NCI-H2171 treated with DMSO at 0.1 percent for 48 hours (cell line): ENCODE data around the gene C4B.
"Not testable (repeated sequence)": the region's sequence is repeated elsewhere in the genome, so short reads cannot be mapped to it uniquely, and the experiment has no call there.

ENCODE experiments used
- DNase-seq: peaks from one replicate; lab custom pipeline; 2025; lab: John Stamatoyannopoulos, UW

Gene C4B

GRCh38 chr6:32014547-32014946 lies at the start of gene C4B:
Gene C4B, plus strand, starts transcription at chr6:32014795. Its CDS starts 51 bp downstream, at chr6:32014846.
- not testable (repeated sequence) for DNase-seq

GRCh38 chr6:31965700-31966099 lies 48.9 kb upstream of the C4B start:
- no peak for DNase-seq

GRCh38 chr6:31966506-31966905 lies 48.1 kb upstream of the C4B start:
- DNase-seq, result no peak

GRCh38 chr6:31966997-31967925 lies 47.3 kb upstream of the C4B start:
- DNase-seq, result no peak

GRCh38 chr6:31967926-31968320 lies 46.7 kb upstream of the C4B start:
- DNase-seq, result no peak

- no peak for DNase-seq
These were observed 46.3 kb upstream of the C4B start for GRCh38 chr6:31968326-31968725.

GRCh38 chr6:31968791-31969711 lies 45.5 kb upstream of the C4B start:
- no peak for DNase-seq

GRCh38 chr6:31969712-31970603 lies 44.6 kb upstream of the C4B start:
- no peak for DNase-seq

GRCh38 chr6:31970604-31971271 lies 43.9 kb upstream of the C4B start:
- peak; percentile 83 for DNase-seq

GRCh38 chr6:31971279-31971992 lies 43.2 kb upstream of the C4B start:
- no peak for DNase-seq

GRCh38 chr6:31971993-31972708 lies 42.4 kb upstream of the C4B start, which contains the start of gene DXO:
Gene DXO, minus strand, starts transcription at chr6:31972138. Its CDS starts 463 bp downstream, at chr6:31971675.
- peak; percentile 99 for DNase-seq

- DNase-seq, result no peak
These were observed 41.8 kb upstream of the C4B start for GRCh38 chr6:31972709-31973350.

- not testable (repeated sequence) for DNase-seq
These were observed 38.5 kb upstream of the C4B start for GRCh38 chr6:31976065-31976464.

- no peak for DNase-seq
These were observed 36.7 kb upstream of the C4B start for GRCh38 chr6:31977816-31978431.

- DNase-seq, result no peak
These were observed 35.8 kb upstream of the C4B start for GRCh38 chr6:31978831-31979230.

GRCh38 chr6:31979238-31979898 lies 35.2 kb upstream of the C4B start:
- no peak for DNase-seq

GRCh38 chr6:31980195-31980876 lies 34.3 kb upstream of the C4B start:
- DNase-seq, result not testable (repeated sequence)
